HUES48 (cell line): ENCODE measurements around the gene CLDN22.
"Not testable (repeated sequence)": the region's sequence is repeated elsewhere in the genome, so short reads cannot be mapped to it uniquely, and the experiment has no call there.

Experiments used
- H3K27ac ChIP-seq: one replicate; pipeline ENCODE4 v1.7.0; 2013; ENCODE audit warnings: low read depth, low read length, inconsistent platforms
- H3K27me3 ChIP-seq: 2 replicates; pipeline ENCODE4 v1.6.1; 2013; ENCODE audit warnings: mild to moderate bottlenecking, low read length; ENCODE audit not compliant: control insufficient read depth, insufficient read depth
- H3K36me3 ChIP-seq: 2 replicates; pipeline ENCODE4 v1.6.1; 2013; ENCODE audit warnings: low read length; ENCODE audit not compliant: control insufficient read depth, insufficient read depth
- H3K4me1 ChIP-seq: 2 replicates; pipeline ENCODE4 v1.6.1; 2013; ENCODE audit warnings: mild to moderate bottlenecking, low read length; ENCODE audit not compliant: control insufficient read depth, insufficient read depth
- H3K4me3 ChIP-seq: 2 replicates; pipeline ENCODE4 v1.5.1; 2013; ENCODE audit warnings: mild to moderate bottlenecking, low read depth, low read length
- H3K9ac ChIP-seq: 2 replicates; pipeline ENCODE4 v1.6.1; 2013; ENCODE audit warnings: mild to moderate bottlenecking, low read depth, low read length, moderate library complexity
- H3K9me3 ChIP-seq: 2 replicates; pipeline ENCODE4 v1.6.1; 2013; ENCODE audit warnings: low read length; ENCODE audit not compliant: control insufficient read depth, insufficient read depth

The CLDN22 gene

GRCh38 chr4:183329954-183330742 is 10.1 kb upstream of the CLDN22 start:
- peaks cover 3% of the 10 kb centered on the region; the same call in 1 of the 2 replicates for H3K9me3 ChIP-seq
- H3K27me3 ChIP-seq: no peaks in the 10 kb centered on the region
- H3K36me3 ChIP-seq: no peaks in the 10 kb centered on the region
- H3K4me3 ChIP-seq: no peak overlapping the region
- no peak overlapping the region for H3K9ac ChIP-seq
- no peaks in the 10 kb centered on the region for H3K4me1 ChIP-seq
- H3K27ac ChIP-seq: no peak overlapping the region

- Histone ChIP-seq H3K27ac (no peak overlapping the region), H3K9me3 (peaks cover 3% of the 10 kb centered on the region; the same call in 1 of the 2 replicates), H3K36me3 (no peaks in the 10 kb centered on the region), H3K4me3 (no peak overlapping the region), H3K27me3 (no peaks in the 10 kb centered on the region), H3K4me1 (no peaks in the 10 kb centered on the region), H3K9ac (no peak overlapping the region)
These were observed 9.2 kb upstream of the CLDN22 start for GRCh38 chr4:183329244-183329643.

DNA sequence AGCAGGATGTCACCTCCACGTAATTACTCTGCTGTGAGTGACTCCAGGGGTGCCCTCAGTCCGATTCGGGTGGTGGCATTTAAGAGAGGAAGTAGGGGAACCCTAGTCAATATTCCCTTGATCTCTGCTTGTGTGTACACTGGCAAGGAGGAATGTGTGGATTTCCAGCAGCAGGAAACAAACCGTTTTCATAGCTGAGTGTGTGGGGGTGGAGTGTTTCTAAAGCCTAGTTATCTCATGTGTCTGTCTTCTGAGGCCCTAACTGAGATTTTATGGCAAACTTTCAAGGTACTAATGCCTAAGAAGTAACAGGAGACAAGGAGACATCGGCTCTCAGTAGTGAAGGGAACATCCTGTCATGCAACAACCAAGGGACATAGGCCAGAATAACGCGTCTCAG is 8.8 kb upstream of the CLDN22 start:
- Histone ChIP-seq H3K9me3 (peaks cover 3% of the 10 kb centered on the region; the same call in 1 of the 2 replicates), H3K4me3 (no peak overlapping the region), H3K36me3 (no peaks in the 10 kb centered on the region), H3K27me3 (no peaks in the 10 kb centered on the region), H3K27ac (no peak overlapping the region), H3K4me1 (no peaks in the 10 kb centered on the region), H3K9ac (no peak overlapping the region)

- Histone ChIP-seq H3K4me3 (no peak overlapping the region), H3K9me3 (peaks cover 3% of the 10 kb centered on the region; the same call in 1 of the 2 replicates), H3K4me1 (no peaks in the 10 kb centered on the region), H3K27ac (no peak overlapping the region), H3K36me3 (no peaks in the 10 kb centered on the region), H3K27me3 (no peaks in the 10 kb centered on the region), H3K9ac (no peak overlapping the region)
These were observed 7.8 kb upstream of the CLDN22 start for GRCh38 chr4:183327827-183328226.

DNA sequence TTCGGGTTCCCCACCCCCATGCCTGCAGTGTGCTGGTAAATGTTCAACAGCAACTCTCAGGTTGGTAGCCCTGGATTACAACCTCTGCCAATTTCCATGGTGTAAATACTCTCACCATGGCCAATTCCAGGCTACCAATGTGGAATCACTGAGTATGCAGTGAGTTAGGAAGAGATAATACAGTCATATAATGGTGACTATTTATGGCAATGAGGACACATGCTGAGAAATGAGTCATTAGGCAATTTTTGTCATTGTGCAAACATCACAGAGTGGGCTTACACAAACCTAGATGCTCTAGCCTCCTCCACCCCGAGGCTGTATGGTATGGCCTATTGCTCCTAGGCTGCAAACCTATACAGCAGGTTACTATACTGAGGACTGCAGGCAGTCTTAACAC is 6.8 kb upstream of the CLDN22 start:
- no peak overlapping the region for H3K4me3 ChIP-seq
- no peaks in the 10 kb centered on the region for H3K27me3 ChIP-seq
- no peaks in the 10 kb centered on the region for H3K36me3 ChIP-seq
- no peaks in the 10 kb centered on the region for H3K4me1 ChIP-seq
- H3K9ac ChIP-seq: no peak overlapping the region
- H3K9me3 ChIP-seq: peaks cover 3% of the 10 kb centered on the region; the same call in 1 of the 2 replicates
- no peak overlapping the region for H3K27ac ChIP-seq

- H3K36me3 ChIP-seq: not testable (repeated sequence)
These were observed 6.3 kb upstream of the CLDN22 start for GRCh38 chr4:183326387-183326786.

GRCh38 chr4:183324619-183325018 is 4.5 kb upstream of the CLDN22 start:
- no peaks in the 10 kb centered on the region for H3K4me1 ChIP-seq
- H3K9ac ChIP-seq: no peak overlapping the region
- H3K4me3 ChIP-seq: no peak overlapping the region
- no peak overlapping the region for H3K27ac ChIP-seq
- no peaks in the 10 kb centered on the region for H3K36me3 ChIP-seq
- no peaks in the 10 kb centered on the region for H3K27me3 ChIP-seq
- peaks cover 3% of the 10 kb centered on the region; the same call in 1 of the 2 replicates for H3K9me3 ChIP-seq

More at GRCh38 chr4:183326387-183326786, 6.3 kb upstream of the CLDN22 start:
- not testable (repeated sequence) for H3K27me3 ChIP-seq, H3K9ac ChIP-seq, H3K27ac ChIP-seq, H3K9me3 ChIP-seq, H3K4me3 ChIP-seq, H3K4me1 ChIP-seq

GRCh38 chr4:183324056-183324455 is 4.0 kb upstream of the CLDN22 start:
- not testable (repeated sequence) for H3K4me1 ChIP-seq, H3K27ac ChIP-seq, H3K9ac ChIP-seq, H3K4me3 ChIP-seq, H3K27me3 ChIP-seq, H3K36me3 ChIP-seq, H3K9me3 ChIP-seq

DNA sequence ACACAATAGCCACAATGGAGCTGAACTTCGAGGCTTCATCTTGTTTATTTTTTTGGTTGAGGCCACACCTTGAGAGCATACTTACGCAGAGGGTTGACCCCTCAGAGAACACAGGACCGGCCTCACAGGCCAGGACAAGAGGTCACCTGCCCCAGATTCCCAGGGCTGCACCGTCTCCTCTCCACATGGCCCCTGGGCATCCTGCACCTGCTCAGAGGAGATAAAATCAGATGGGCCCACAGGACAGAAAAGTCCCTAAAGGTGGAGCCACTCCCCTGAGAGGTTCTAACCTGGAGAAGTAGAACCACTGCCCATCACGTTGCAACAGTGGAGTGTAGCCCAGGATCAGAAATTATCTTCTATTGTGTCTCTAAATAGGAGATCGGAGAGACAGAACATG is 3.2 kb upstream of the CLDN22 start:
- no peak overlapping the region for H3K4me3 ChIP-seq
- H3K9me3 ChIP-seq: peaks cover 3% of the 10 kb centered on the region; the same call in 1 of the 2 replicates
- H3K4me1 ChIP-seq: no peaks in the 10 kb centered on the region
- H3K27ac ChIP-seq: no peak overlapping the region
- H3K9ac ChIP-seq: no peak overlapping the region
- H3K36me3 ChIP-seq: peaks cover 11% of the 10 kb centered on the region
- H3K27me3 ChIP-seq: no peaks in the 10 kb centered on the region

DNA sequence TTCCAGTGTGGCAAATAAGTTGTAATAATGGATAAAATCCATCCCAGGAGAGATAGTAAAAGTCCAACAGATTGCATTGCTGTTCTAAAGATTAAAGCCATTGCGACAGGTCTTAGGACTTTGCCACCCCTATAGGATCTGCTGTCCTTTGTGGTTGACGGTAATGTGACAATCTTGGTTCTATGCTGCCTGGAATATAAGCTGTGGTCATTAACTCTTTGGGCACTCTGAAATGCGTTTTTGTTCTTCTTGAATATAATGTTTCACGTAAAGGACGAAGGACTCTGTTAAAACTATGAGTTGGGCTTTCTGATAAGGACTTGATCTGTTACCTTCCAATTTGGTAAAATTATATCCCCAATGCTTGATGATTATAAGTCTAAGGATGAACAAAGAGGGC is 2.2 kb upstream of the CLDN22 start, which contains the start of gene CLDN24:
Gene CLDN24 (minus strand): TSS at position 101 of the 400 bp plus-strand sequence. CDS start 0 bp downstream, at position 101.
- Histone ChIP-seq H3K9me3 (peaks cover 3% of the 10 kb centered on the region; the same call in 1 of the 2 replicates), H3K27ac (no peak within 1 kb of the TSS), H3K4me3 (no peak within 1 kb of the TSS), H3K9ac (no peak within 1 kb of the TSS), H3K27me3 (no peaks in the 10 kb centered on the region), H3K4me1 (no peaks in the 10 kb centered on the region), H3K36me3 (peaks cover 13% of the 10 kb centered on the region)

GRCh38 chr4:183321516-183321915 is 1.4 kb upstream of the CLDN22 start:
- Histone ChIP-seq H3K9ac (no peak overlapping the region), H3K27me3 (no peaks in the 10 kb centered on the region), H3K9me3 (peaks cover 3% of the 10 kb centered on the region; the same call in 1 of the 2 replicates), H3K27ac (no peak overlapping the region), H3K36me3 (peaks cover 14% of the 10 kb centered on the region), H3K4me1 (no peaks in the 10 kb centered on the region), H3K4me3 (no peak overlapping the region)
